GM18498 (cell line): ENCODE measurements around the gene ALG9.

Experiments used
- ATAC-seq: cut with Tn5 transposase; IDR thresholded peaks from one replicate; pipeline ENCODE4 v1.9.1; 2021; ENCODE audit warnings: mild to moderate bottlenecking, moderate library complexity; ENCODE audit not compliant: unreplicated experiment

ALG9 gene

DNA sequence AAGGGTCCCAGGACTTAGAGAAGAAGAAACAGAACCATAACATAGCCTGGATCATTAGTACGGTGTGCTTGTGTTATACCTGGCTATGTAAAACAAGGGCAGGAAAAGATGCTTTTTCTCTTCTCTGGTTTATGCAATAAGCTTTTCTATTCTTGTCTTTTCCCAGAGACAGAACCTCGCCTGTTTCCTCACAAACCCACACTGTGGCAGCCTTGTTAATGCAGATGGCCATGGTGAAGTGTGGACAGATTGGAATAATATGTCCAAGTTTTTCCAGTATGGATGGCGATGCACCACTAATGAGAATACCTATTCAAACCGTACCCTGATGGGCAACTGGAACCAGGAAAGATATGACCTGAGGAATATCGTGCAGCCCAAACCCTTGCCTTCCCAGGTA is 10.8 kb upstream of the ALG9 start:
- no peak for ATAC-seq

DNA sequence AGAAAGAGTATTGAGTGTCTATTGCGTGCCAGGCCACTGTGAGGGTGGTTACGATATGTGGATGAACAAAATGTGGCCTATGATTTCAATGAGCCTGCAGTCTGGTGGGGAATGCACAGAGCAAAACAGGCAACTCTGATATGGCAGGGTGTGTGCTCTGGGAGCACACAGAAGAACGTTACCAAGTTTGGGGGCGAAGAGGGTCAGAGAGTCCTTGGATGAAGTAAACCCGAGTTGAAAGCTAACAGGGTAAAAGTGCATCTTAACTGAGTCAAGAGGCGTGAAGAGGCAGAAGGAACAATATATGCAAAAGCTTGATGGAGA is 8.2 kb upstream of the ALG9 start:
- ATAC-seq = no peak

DNA sequence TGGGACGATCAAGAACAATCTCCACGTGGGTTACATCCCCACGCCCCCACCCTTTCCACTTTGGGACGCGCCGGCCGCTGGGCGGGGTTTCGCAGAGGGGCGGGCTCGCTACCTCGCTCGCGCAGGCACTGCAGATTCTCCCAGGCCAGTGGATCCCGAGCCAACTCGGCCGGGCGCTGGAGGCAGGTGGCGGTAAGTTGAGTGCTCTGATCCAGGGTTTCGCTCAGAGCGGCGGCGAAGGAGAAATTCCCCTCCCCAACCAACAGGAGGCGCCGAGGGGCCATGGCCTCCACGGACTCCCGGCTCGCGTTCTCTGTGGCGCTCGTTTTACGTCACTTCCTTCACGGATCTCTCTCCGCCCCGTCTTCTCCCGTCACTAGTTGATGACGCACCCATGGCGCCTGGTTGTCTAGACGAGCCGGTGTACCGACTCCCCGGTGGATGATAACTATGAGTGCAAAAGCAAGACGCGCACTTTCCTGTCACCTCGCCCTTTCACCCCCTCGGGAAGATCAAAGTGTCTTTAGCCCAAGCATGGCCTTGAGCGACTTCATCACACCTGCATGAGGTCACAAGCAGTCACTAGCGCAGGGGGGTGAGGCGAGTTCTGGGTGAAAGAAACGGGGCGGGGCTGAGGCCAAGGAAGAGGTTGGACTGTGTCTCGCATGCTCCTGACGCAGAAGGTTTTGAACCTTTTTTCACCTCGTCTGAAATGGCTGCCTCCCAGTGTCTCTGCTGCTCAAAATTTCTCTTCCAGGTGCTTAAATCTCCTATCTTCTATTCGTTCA is 7.7 kb upstream of the ALG9 start, which contains the start of the genes CFAP68 and FDXACB1:
CFAP68 (plus strand) TSS at position 693 of the 788 bp plus-strand sequence; CDS start at position 713, 20 bp downstream.
FDXACB1 (minus strand) TSS at position 317 of the 788 bp plus-strand sequence; CDS start at position 284, 33 bp downstream.
- ATAC-seq = peak; percentile 91

DNA sequence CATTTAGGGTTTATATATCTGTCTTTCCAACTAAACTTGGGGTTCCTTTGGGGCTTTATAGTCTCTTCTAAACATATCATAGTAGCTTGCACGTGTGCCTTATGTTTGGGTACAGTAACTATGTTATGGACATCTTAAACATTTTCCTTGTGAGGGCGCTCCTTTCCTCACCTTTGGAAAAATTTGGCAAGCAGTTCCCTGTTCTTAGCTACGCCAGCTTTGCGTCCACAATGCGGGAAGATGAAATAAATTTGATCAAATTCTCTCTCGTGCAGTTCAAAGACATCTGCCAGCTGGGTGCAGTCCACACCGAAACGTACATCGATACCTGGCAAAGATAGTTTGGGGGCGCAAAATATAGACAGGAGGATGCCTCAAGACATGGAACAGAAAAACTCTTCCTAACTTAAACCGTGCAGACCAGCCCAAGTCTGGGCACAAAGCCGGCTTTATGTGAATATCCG is 7.0 kb upstream of the ALG9 start:
- no peak for ATAC-seq

DNA sequence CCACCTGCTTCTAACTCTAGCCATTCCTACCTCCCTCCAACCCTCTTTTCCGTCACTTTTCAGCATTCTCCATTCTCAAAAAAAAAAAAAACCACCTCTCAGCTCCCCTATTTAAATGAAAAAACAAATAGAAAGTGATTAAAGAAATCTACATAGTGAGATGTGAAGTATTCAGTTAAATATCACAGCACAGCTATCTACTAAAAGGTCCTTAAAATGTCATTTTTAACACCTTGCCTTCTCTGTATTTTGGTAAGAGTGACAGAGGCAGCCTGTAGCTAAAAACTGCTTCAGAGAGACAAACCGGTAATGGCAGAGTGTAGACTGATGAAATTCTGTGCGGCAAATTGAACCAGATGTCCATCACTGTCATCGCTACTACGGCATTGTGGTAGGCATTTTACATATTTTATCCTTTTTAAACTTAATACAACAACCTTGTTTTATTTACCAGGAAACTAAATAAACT is 346 bp upstream of the ALG9 start:
- ATAC-seq = no peak

DNA sequence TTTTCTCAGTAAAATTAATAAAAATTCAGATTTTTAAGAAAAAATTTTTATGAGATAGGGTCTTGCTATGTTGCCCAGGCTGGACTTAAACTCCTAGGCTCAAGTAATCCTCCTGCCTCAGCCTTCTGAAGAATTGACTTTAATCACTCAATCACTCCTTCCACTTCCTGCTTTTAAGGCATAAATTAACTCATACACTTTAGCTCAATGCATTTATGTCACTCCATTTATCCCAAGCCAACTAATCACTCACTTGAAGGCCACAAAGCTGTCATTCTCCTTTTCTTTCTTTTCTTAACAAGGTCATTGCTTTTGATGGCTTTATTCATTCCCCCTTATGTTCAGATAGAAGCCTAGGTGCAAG is 877 bp downstream of the ALG9 start:
- peak; percentile 19 for ATAC-seq

DNA sequence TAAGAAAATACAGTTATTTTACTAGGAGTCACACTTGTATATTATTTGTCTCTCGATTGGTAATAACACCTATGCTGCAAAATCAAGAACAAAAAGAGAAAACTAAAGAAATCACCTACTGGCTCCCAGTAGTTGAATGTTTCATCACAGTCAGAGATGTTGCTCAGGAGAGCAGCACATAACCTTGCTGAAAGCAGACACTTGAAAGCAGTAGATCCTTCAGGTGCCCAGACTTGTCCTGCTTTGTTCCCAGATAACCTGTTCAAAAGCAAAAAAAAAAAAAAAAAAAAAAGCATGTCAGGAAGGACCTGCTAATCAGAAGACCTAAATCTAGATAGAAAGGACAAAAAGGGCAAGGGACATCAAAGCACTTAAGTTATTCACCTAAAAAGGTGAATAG is 1.3 kb downstream of the ALG9 start:
- ATAC-seq = no peak

DNA sequence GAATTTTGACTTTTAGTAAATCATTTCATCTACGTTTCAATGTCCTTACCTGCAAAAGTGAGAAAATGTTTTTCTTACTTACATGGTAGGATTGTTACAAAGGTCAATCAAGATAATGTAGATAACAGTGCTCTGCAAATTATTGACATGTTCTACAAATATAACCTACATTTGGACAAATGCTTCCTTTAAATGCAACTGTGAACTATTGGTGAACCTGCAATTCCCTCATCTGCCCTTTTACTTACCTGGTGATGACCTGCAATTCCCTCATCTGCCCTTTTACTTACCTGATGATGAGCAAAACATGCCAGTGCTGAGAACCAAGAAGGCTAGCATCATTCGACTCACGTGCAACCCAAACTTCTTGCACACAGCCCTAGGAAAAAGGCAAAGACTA is 11.1 kb downstream of the ALG9 start:
- ATAC-seq = no peak

DNA sequence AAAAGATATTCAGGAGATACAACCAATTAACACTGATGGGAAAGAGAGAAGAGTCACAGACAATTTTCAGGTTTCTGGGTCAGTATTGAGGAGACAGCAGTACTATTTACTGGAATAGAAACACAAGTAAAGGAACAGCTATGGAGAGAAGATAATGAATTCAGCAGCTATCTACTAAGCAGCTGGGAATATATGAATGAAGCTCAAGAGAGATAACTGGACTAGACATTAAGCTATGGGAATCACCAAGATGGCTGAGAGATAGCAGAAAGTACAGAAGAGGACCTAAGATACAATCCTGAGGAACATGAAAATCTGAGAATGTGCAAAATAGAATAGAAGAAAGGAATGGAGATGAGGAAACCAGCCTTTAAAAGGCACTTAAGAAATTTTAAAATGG is 15.9 kb downstream of the ALG9 start:
- no peak for ATAC-seq

DNA sequence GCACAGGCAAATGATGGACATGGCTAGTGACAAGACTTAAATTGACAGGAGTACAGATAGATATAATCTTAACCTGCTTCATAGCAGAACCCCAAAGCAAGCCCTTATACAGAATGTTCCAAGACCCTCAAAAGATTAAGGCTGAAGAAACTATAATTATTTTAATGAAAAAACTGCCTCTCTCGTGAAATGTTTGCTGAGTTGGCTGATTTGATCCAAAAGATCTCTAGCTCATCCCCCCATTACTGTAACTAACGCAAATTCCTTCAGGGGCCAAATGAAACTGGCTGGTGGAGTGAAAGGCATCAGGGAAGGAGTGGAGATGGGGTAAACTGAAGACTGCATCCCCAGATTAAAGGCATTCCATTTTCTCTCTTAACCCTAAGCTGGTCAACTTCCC is 19.3 kb downstream of the ALG9 start:
- no peak for ATAC-seq

DNA sequence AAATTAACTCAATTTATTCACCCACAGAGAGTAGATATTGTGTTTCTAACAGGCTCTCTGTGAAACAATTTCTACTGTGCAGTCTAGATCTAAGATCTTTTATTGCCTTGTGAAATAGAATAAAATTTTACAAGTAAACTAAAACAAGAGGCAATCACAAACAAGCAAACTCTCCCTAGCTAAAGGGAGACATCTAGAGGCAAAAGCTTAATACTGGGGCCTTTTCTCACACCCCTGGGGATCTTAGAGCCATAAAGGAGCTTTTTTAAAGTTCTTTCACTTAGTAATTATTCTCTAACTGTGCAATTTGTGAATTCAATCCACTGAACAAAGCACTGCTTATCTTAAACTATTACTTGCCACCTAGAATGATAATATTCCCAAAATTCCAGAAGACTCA is 19.7 kb downstream of the ALG9 start:
- no peak for ATAC-seq

DNA sequence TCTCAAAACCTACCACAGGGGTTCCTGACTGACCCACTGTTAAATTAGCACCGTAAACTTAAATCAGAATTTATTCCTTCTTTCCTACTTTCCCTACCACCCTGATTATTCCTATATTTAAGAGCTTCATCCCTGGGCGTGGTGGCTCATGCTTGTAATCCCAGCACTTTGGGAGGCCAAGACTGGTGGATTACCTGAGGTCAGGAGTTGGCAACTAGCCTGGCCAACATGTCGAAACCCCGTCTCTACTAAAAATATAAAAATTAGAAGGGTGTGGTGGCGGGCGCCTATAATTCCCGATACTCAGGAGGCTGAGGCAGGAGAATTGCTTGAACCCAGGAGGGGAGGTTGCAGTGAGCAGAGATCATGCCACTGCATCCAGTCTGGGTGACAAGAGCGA is 20.3 kb downstream of the ALG9 start:
- ATAC-seq = no peak

DNA sequence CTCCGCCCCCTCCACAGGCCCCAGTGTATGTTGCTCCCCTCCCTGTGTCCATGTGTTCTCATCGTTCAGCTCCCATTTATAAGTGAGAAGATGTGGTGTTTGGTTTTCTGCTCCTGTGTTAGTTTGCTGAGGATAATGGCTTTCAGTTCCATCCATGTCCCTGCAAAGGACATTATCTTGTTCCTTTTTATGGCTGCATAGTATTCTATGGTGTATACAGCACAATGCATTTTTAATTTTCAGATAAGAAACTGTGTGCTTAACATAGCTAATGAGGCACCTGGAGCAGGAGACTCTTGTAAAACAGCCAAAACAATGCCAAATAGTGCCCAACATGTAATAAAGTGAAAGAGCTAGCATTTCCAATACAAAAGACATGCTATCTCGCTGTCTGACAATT is 21.8 kb downstream of the ALG9 start:
- no peak for ATAC-seq

DNA sequence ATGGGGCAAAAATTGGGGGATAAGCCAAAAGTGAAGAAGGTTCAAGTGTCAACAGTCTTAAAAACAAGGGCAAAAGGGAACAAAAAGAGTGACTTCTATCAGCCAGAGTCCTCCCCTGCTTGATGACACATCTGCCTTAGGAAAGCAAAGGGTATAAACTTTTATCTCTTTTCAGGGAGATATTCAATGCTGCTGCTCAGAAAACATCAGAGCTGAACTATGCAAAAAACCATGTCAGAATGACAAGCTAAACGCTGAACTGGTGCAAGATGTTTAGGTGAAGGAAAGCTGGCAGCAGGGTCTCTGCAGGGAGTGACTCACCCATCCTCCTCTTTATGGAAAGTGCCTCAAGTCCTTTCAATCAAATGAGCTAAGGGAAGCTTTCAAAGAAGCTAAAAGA is 24.7 kb downstream of the ALG9 start:
- ATAC-seq = no peak

DNA sequence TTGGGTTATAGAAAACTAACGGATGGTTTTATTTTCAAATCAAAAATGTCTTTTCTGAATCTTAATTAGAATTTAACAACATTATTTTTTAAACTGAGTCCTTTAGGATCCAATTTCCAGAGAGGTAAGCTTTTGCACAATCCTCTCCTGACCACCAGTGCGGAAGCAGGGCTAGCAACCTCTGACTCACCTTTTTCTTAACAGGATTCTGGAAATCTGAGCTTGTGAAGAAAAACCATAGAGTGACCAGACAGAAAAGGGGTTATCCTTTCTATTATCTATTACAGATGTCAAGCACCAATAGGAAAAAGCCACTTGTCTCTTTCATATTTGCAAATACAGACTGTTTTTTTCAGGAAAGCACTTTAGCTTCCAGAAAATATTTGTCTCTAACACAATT is 25.3 kb downstream of the ALG9 start:
- ATAC-seq = no peak

DNA sequence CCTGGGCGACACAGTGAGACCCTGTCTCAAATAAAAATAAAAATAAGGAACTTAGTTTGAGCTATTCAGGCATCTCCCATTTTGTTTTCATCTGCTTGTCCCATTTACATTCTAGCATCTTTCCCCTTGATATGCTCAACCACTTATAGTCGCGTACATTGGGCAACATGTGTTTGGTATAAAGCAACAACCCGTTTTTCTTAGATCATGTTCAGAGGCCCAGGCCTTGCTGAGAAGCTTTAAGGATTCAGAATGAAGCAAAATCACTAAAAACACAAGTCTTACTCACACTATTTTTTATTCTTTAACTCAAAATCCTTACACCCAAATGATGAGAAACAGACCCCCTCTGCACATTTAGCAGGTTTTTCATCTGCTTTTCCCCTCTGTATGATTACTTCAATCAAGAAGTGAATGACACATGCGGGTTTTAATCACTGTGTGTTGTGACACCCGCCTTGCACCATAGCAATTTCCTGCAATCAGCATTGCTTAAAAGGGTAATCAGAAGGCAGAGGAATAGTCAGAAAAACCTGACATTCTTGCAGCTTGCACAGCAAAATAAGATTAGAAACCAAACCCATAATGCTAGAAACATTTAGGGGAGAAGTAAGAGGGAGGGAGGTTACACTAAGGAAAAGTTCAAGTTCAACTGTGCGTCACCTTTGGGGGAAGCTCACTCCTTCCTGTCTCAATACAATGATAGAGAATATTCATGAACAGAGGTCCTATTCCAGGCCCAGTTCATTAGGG is 25.9 kb downstream of the ALG9 start:
- no peak for ATAC-seq

DNA sequence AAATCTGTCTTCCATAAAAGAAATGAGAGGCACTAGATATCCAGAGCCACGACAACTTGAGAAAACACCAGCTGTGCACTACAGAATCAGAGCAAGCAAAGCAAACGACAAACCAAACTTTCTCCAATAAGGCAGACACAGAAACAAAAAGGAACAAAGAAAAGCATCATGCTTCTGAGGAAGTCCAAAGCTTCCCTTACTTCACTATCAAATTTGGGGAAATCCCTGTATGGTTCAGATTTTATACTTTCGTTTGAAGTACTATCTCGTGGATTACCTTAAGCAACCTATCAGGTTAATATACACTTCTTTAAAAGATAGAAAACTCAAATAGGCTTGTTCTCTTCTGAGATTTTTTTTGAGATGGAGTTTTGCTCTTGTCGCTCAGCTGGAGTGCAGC is 27.7 kb downstream of the ALG9 start:
- no peak for ATAC-seq

DNA sequence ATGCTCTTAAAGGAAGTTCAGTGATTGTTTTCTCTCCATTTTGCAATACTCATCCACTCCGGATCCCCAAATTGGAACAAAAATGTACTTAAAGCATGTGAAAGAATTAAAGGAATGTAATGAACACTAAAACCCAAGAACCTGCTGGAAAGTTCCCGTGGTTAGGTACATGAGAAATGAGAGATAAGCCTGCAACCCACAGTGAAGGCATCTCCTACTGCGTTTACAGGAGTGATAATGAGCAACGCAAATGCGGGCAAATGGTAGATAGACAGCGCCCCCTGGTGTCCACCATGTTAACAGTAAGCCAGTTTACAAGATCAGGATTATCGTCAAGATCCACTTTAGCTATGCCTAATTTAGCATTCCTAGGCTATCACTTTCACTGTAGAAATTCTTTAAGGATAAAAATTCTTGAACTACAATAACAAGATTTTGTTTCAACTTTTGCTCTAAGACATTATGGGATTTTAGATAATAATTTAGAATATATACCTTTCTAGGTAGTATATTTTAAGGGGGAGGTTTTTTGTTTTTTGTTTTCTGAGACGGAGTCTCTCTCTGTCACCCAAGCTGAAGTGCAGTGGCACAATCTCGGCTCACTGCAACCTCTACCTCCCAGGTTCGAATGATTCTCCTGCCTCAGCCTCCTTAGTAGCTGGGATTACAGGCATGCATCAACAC is 29.9 kb downstream of the ALG9 start:
- peak; percentile 67 for ATAC-seq

DNA sequence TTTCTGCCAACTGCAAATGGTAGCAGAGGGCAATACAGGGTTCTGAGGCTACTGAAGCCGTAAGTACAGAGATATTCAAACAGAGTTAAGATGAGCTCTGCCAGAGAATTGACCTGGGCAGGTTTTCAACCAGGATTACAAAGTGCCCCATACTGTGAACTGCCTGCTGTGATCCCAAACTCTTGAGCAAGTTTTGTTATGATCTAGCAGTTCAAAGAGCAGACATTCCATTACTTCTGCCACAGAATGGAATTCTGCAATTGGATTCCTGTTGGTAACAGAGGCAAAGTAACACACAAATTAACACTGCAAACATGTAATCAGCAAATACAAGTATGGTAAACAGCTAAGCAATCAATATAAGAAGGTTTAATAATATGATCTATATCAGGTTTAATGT is 31.2 kb downstream of the ALG9 start:
- ATAC-seq = no peak

DNA sequence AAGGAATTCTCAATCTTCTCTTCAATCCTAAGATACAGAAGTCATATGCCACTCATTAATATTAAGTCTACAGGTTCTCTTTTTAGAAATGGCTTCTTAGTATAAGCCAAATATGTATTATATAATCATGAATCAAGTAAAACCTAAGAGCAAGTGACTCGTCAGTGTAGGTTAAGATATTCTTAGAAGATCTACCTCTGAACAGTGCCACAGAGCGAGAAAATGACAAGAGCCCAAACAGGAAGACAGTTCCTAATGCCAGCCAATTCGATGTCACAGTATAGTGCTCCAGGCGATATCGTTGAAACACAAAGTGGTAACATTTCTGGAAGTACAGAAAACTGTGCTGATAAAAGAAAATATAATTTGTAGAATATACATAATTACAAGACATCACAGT is 33.3 kb downstream of the ALG9 start:
- ATAC-seq = no peak

DNA sequence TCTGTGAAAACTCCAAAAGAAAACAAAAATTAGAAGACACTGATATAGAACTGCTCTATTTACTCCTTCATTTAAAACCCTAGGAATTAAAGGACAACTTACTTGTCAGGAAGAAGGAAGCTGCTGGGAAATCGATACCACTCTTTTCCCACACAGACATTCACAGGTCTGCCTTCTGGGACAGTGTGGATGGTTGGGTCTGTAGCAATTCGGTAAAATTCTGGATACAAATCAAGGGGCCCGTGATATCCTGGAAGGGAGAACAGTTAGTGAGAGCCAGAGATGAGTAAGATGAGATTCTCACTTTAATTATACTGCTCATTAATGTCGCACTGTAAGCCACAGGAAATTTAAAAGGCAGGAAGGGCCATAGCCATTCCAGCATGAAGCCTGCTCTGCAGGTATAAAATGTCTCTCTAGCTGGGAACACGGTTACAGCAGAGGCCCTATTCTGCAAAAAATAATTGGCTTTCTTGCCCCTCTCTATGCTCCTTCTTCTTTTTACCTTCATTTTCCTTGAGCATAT is 34.0 kb downstream of the ALG9 start:
- no peak for ATAC-seq
